Erythroblast (primary cell): ENCODE measurements around the gene IQCK.

Source experiments
- GATA1 ChIP-seq: IDR thresholded peaks from 2 replicates; pipeline ENCODE4 v1.6.1; 2011; ENCODE audit warnings: low read depth, mild to moderate bottlenecking, control low read depth, low read length, moderate library complexity
- POLR2A ChIP-seq: IDR thresholded peaks from 2 replicates; pipeline ENCODE4 v1.6.1; 2011; ENCODE audit warnings: mild to moderate bottlenecking, low read length

- TF ChIP-seq POLR2A: no peak
- TF ChIP-seq GATA1: no peak
These were observed 4.9 kb downstream of the IQCK start for GRCh38 chr16:19722981-19723380.
